HepG2 (cell line): ENCODE measurements around the gene OR52B4.

Source experiments
- CTCF ChIP-seq: sonication (generic); formaldehyde crosslinking; IDR thresholded peaks from 2 replicates; pipeline ENCODE4 v1.5.0; 2020; ENCODE audit warnings: mild to moderate bottlenecking, missing genetic modification reagents, moderate library complexity
- IRF2 ChIP-seq: IDR thresholded peaks from 2 replicates; pipeline ENCODE4 v1.6.1; 2018; ENCODE audit warnings: missing genetic modification reagents, missing compliant biosample characterization
- MIER2 ChIP-seq: IDR thresholded peaks from 2 replicates; pipeline ENCODE4 v1.6.1; 2016; ENCODE audit warnings: missing biosample characterization, missing genetic modification reagents
- MTA3 ChIP-seq: sonication (generic); formaldehyde crosslinking; IDR thresholded peaks from 2 replicates; pipeline ENCODE4 v1.4.0; 2020; ENCODE audit warnings: missing genetic modification reagents
- NR2C2 ChIP-seq: sonication (generic); formaldehyde crosslinking; IDR thresholded peaks from 2 replicates; pipeline ENCODE4 v1.4.0; 2020; ENCODE audit warnings: missing genetic modification reagents, mild to moderate bottlenecking, moderate library complexity, borderline replicate concordance
- RBFOX2 ChIP-seq: fragments of 200-400 bp; formaldehyde crosslinking; IDR thresholded peaks from 2 replicates; pipeline ENCODE4 v1.6.1; 2017; ENCODE audit warnings: low read depth, mild to moderate bottlenecking, low read length
- REST ChIP-seq, 2 experiments: IDR thresholded peaks; 2 replicates each; pipeline ENCODE4 v1.6.1; 2011 to 2012; ENCODE audit warnings: low read length in 2 of 2, borderline replicate concordance in 1 of 2, low read depth in 1 of 2, mild to moderate bottlenecking in 1 of 2, moderate library complexity in 1 of 2
- TAF1 ChIP-seq: sonication (generic); formaldehyde crosslinking; IDR thresholded peaks from 2 replicates; pipeline ENCODE4 v1.4.0; 2020; ENCODE audit warnings: missing genetic modification reagents
- THAP11 ChIP-seq: IDR thresholded peaks from 2 replicates; pipeline ENCODE4 v1.6.1; 2016; ENCODE audit warnings: missing biosample characterization, missing genetic modification reagents
- ZBTB10 ChIP-seq: sonication (generic); formaldehyde crosslinking; IDR thresholded peaks from 2 replicates; pipeline ENCODE4 v1.4.0; 2020; ENCODE audit warnings: missing genetic modification reagents, borderline replicate concordance
- ZHX2 ChIP-seq, 2 experiments: sonication (generic) in 1 of 2; formaldehyde crosslinking in 1 of 2; IDR thresholded peaks; 2 replicates each; pipeline versions ENCODE4 v1.6.1 to v1.9.0; 2014 to 2022; ENCODE audit warnings: antibody characterized with exemption in 1 of 2, borderline replicate concordance in 1 of 2, inconsistent platforms in 1 of 2, low read depth in 1 of 2, missing genetic modification reagents in 1 of 2
- ZSCAN20 ChIP-seq: sonication (generic); formaldehyde crosslinking; IDR thresholded peaks from 2 replicates; pipeline ENCODE4 v1.4.0; 2020; ENCODE audit warnings: missing genetic modification reagents, mild to moderate bottlenecking, borderline replicate concordance

- TF ChIP-seq ZSCAN20 (CRISPR knock-in tag), result no peak
- no peak for TF ChIP-seq ZHX2 (IDR thresholded peaks at IDR 0.05; ENCODE audit: low read depth)
- no peak for TF ChIP-seq ZHX2 (CRISPR knock-in tag; IDR thresholded peaks at IDR 0.05; ENCODE audit: borderline replicate concordance)
- TF ChIP-seq CTCF (CRISPR knock-in tag), result no peak
- TF ChIP-seq NR2C2, result no peak
- no peak for TF ChIP-seq THAP11 (CRISPR knock-in tag)
- TF ChIP-seq REST (IDR thresholded peaks at IDR 0.05; ENCODE audit: borderline replicate concordance in 1 of 2, low read depth in 1 of 2, low read length in 2 of 2), result no peak
- no peak for TF ChIP-seq ZBTB10 (CRISPR knock-in tag)
- no peak for TF ChIP-seq MIER2 (CRISPR knock-in tag)
- no peak for TF ChIP-seq RBFOX2
- TF ChIP-seq TAF1 (CRISPR knock-in tag), result no peak
- no peak for TF ChIP-seq IRF2 (CRISPR knock-in tag)
- TF ChIP-seq MTA3 (CRISPR knock-in tag), result no peak
These were observed at the start of gene OR52B4 for GRCh38 chr11:4368286-4368685.
